ENCODE results near the gene TMED5. TPM values are rescaled to one million over a fixed set of nuclear protein-coding genes. Genes with fewer than 3 reads are reported as not detected.
"Not testable (repeated sequence)": the region's sequence is repeated elsewhere in the genome, so short reads cannot be mapped to it uniquely, and the experiment has no call there.

TMED5 gene
- total RNA-seq, 1 donor from 2014 or later: 92.7 TPM

DNA sequence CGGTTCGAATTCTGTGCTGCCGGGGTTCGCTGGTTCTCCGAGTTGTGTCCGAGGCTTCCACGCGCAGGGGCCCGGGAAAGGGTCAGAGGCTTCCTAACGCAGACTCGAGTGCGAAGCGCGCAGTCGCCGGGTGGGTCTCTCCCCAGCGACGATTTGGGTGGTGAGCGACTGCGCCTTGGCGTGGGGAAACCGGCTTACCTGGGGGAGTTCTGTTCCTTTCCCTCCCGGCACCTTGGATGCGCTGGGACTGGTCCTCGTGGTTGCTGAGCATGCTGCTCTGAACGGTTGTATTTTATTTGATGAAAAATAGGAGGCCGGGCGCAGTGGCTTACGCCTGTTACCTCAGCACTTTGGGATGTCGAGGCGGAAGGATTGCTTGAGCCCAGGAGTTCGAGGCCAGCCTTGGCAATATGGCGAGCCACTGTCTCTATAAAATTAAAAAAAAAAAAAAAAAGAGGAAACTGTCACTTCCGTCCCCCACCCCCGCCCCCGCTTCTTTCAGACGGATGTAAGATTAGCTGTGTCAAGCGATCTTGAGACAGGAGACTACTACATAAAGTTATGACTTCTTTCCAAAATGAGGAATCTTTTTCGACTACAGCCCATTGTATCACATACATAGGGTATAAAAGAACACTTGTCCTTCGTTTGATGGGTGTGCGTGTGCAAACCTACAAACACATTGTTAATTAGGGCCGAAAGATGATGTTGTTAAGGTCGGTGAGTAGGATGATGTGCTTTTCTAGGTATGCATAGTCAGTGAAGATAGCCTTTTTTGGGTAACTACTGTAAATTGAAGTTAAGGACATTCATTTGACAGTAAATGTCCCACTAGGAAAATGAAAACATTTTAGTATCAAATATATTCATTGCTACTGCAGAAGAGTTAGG is 755 bp upstream of the TMED5 start, which contains the start of gene CCDC18:
CCDC18 (plus strand) TSS at position 2 of the 891 bp plus-strand sequence. CDS start 2,638 bp downstream, outside the sequence.
- H3K9me3 ChIP-seq: no peaks in the 10 kb centered on the region
- H3K27me3 ChIP-seq: no peaks in the 10 kb centered on the region
- intact Hi-C loops (cut with DNase I): no loop called here
- TF ChIP-seq, protein P1, sequence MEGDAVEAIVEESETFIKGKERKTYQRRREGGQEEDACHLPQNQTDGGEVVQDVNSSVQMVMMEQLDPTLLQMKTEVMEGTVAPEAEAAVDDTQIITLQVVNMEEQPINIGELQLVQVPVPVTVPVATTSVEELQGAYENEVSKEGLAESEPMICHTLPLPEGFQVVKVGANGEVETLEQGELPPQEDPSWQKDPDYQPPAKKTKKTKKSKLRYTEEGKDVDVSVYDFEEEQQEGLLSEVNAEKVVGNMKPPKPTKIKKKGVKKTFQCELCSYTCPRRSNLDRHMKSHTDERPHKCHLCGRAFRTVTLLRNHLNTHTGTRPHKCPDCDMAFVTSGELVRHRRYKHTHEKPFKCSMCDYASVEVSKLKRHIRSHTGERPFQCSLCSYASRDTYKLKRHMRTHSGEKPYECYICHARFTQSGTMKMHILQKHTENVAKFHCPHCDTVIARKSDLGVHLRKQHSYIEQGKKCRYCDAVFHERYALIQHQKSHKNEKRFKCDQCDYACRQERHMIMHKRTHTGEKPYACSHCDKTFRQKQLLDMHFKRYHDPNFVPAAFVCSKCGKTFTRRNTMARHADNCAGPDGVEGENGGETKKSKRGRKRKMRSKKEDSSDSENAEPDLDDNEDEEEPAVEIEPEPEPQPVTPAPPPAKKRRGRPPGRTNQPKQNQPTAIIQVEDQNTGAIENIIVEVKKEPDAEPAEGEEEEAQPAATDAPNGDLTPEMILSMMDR (IDR thresholded peaks at IDR 0.05): no peak
- H3K36me3 ChIP-seq: no peaks in the 10 kb centered on the region
- ATAC-seq (no peak), DNase-seq (no peak)
- peaks cover 27% of the 10 kb centered on the region for H3K4me1 ChIP-seq
- H3K27ac ChIP-seq: peak within 1 kb of the TSS; percentile 98
- H3K4me3 ChIP-seq: peak within 1 kb of the TSS; percentile 82

DNA sequence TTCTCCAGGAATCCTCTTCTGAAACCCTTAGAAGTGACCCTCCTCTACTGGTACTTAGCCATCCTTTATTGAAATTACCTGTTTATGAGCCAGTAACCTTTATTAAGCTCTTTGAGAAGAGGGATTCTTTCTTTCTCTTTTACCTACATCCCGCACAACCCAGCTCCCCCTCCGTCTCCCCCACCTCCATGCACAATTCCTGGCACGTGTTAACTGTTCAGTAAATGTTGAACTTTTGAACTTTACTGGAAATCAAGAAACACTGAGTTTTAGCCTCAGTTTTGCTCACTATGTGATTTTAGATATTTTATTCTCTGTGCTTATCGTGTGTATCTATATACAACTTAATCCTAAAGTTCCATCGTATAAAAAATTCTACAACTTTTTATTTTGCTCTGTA is 1.8 kb downstream of the TMED5 start:
- H3K4me3 ChIP-seq: peak overlapping the region; percentile 82
- TF ChIP-seq, protein P1 (IDR thresholded peaks at IDR 0.05): no peak
- H3K4me1 ChIP-seq: peaks cover 27% of the 10 kb centered on the region
- no peak for ATAC-seq
- intact Hi-C loops (cut with DNase I): no loop called here
- no peak for DNase-seq
- no peak overlapping the region for H3K27ac ChIP-seq
- H3K36me3 ChIP-seq: no peaks in the 10 kb centered on the region
- H3K9me3 ChIP-seq: no peaks in the 10 kb centered on the region
- H3K27me3 ChIP-seq: no peaks in the 10 kb centered on the region

DNA sequence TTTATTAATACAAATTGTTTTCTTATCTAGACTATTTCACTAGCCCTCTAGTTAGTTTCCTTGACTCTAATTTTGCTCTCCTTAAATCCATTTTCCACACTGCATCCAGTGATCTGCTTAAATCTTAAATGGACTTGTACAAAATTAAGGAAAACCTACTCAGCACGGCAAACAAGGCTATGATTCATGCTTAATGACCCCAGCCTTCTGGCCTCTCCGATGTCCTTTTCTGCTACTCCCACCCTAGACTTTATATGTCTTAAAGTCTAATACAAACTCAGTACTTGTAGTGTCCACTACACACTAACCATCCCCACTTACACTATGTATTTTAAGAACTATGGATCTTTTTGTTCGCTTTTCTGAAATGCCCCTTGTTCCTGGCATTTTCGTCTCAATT is 2.2 kb downstream of the TMED5 start:
- no peaks in the 10 kb centered on the region for H3K27me3 ChIP-seq
- no peak overlapping the region for H3K27ac ChIP-seq
- DNase-seq (no peak), ATAC-seq (no peak)
- H3K9me3 ChIP-seq: no peaks in the 10 kb centered on the region
- peak overlapping the region; percentile 82 for H3K4me3 ChIP-seq
- TF ChIP-seq, protein P1 (IDR thresholded peaks at IDR 0.05): no peak
- H3K36me3 ChIP-seq: no peaks in the 10 kb centered on the region
- peaks cover 27% of the 10 kb centered on the region for H3K4me1 ChIP-seq
- intact Hi-C loops (cut with DNase I): no loop called here

DNA sequence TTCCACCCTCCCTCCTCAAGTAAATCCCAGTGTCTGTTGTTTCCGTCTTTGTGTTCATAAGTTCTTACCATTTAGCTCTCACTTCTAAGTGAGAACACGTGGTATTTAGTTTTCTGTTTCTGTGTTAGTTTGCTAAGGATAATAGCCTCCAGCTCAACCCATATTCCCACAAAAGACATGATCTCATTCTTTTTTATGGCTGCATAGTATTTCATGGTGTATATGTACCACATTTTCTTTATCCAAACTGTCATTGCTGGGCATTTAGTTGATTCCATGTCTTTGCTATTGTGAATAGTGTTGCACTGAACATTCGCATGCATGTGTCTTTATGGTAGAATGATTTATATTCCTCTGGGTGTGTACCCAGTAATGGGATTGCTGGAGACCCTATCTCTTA is 5.6 kb downstream of the TMED5 start:
- intact Hi-C loops (cut with DNase I); DNase-seq: not testable (repeated sequence)

DNA sequence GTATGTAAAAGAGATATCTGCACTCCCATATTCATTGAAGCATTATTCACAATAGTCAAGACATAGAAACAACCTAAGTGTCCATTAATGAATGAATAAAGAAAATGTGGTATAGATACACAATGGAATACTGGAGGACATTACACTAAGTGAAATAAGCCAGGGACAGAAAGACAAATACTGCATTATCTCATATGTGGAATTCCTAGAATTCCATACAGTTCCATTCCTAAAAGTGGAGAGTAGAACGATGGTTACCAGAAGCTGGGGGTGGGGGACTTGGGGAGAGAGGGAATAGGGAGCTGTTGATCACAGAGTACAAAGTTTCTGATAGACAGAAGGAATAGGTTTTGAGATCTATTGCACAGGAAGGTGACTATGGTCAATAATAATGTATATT is 7.4 kb downstream of the TMED5 start:
- Histone ChIP-seq H3K27ac (no peak overlapping the region), H3K27me3 (no peaks in the 10 kb centered on the region), H3K4me3 (no peak overlapping the region), H3K4me1 (peaks cover 10% of the 10 kb centered on the region), H3K36me3 (no peaks in the 10 kb centered on the region), H3K9me3 (no peaks in the 10 kb centered on the region)
- DNase-seq (no peak), ATAC-seq (no peak)
- TF ChIP-seq, protein P1 (IDR thresholded peaks at IDR 0.05): no peak
- intact Hi-C loops (cut with DNase I): no loop called here

More for the DNA sequence above, 5.6 kb downstream of the TMED5 start:
- H3K9me3 ChIP-seq, H3K36me3 ChIP-seq, H3K4me3 ChIP-seq, H3K27me3 ChIP-seq, H3K27ac ChIP-seq, ATAC-seq: not testable (repeated sequence)
- peaks cover 19% of the 10 kb centered on the region for H3K4me1 ChIP-seq

DNA sequence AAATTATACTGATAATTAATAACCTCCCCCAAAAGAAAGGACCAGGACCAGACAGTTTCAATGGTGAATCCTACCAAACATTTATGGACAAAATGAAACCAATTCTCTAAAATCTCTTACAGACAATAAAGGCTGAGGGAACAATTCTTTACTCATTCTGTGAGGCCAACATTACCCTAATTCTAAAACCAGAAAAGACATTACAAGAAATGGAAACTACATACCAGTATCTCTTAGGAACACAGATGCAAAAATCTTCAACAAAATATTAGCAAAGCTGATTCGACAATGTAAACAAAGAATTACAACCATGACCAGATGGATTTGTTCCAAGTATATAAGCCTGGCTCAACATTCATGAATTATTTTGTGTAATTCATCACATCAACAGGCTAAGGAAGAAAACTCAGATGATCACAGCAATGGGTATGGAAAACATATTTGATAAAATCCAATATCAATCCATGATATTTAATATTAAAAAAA is 8.6 kb downstream of the TMED5 start:
- Histone ChIP-seq H3K36me3 (no peaks in the 10 kb centered on the region), H3K9me3 (no peaks in the 10 kb centered on the region), H3K4me1 (no peaks in the 10 kb centered on the region), H3K27me3 (no peaks in the 10 kb centered on the region), H3K4me3 (no peak overlapping the region), H3K27ac (no peak overlapping the region)
- no peak for DNase-seq
- TF ChIP-seq, protein P1 (IDR thresholded peaks at IDR 0.05): no peak
- intact Hi-C loops (cut with DNase I): no loop called here
- ATAC-seq: no peak

DNA sequence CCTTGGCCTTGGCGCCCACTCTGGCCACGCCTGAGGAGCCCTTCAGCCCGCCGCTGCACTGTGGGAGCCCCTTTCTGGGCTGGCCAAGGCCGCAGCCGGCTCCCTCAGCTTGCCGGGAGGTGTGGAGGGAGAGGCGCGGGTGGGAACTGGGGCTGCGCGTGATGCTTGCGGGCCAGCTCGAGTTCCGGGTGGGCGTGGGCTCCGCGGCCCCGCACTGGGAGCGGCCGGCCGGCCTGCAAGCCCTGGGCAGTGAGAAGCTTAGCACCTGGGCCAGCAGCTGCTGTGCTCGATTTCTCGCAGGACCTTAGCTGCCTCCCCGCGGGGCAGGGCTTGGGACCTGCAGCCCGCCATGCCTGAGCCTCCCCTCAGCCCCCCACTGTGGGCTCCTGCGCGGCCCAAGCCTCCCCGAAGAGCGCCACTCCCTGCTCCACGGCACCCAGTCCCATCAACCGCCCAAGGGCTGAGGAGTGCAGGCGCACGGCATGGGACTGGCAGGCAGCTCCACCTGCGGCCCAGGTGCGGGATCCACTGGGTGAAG is 10.0 kb downstream of the TMED5 start:
- DNase-seq; H3K9me3 ChIP-seq; H3K4me3 ChIP-seq; H3K36me3 ChIP-seq; H3K27me3 ChIP-seq; intact Hi-C loops (cut with DNase I); H3K4me1 ChIP-seq; ATAC-seq; H3K27ac ChIP-seq: not testable (repeated sequence)

Data from upper lobe of right lung (tissue), 1 donor.